KMS-11 (cell line): Measurements from ENCODE around the gene PCYT2.
A peak's percentile ranks its signal among the peaks of the same experiment; 100 is the strongest.

Source experiments
- H2AFZ ChIP-seq: fragments of 200-600 bp; sonication (generic); 2 replicates; pipeline ENCODE4 v1.6.1; 2016; ENCODE audit warnings: antibody characterized with exemption, mixed run types, low read depth
- H3K27ac ChIP-seq: fragments of 200-600 bp; sonication (generic); 2 replicates; pipeline ENCODE4 v1.6.1; 2016; ENCODE audit warnings: mild to moderate bottlenecking, mixed run types
- H3K27me3 ChIP-seq: fragments of 200-600 bp; sonication (generic); 2 replicates; pipeline ENCODE4 v1.6.1; 2017; ENCODE audit warnings: mild to moderate bottlenecking, low read depth, mixed run types, moderate library complexity; ENCODE audit not compliant: insufficient read depth
- H3K36me3 ChIP-seq: fragments of 200-600 bp; sonication (generic); 2 replicates; pipeline ENCODE4 v1.6.1; 2017; ENCODE audit warnings: mild to moderate bottlenecking, mixed run types; ENCODE audit not compliant: insufficient read depth
- H3K4me1 ChIP-seq: fragments of 200-600 bp; sonication (generic); 2 replicates; pipeline ENCODE4 v1.6.1; 2016; ENCODE audit warnings: mild to moderate bottlenecking, low read depth, mixed run types; ENCODE audit not compliant: poor library complexity, severe bottlenecking
- H3K4me2 ChIP-seq: fragments of 200-600 bp; sonication (generic); 2 replicates; pipeline ENCODE4 v1.7.0; 2016; ENCODE audit warnings: mild to moderate bottlenecking, mixed run types
- H3K4me3 ChIP-seq: fragments of 200-600 bp; sonication (generic); IDR thresholded peaks from 2 replicates; pipeline ENCODE4 v1.6.1; 2017; ENCODE audit warnings: low read depth, low read length, mixed read lengths; ENCODE audit not compliant: insufficient read depth
- H3K79me2 ChIP-seq: fragments of 200-600 bp; sonication (generic); 2 replicates; pipeline ENCODE4 v1.6.1; 2016; ENCODE audit warnings: low read depth, mixed run types; ENCODE audit not compliant: insufficient read depth
- H3K9ac ChIP-seq: fragments of 200-600 bp; sonication (generic); 2 replicates; pipeline ENCODE4 v1.6.1; 2016; ENCODE audit warnings: mild to moderate bottlenecking, mixed run types
- H4K20me1 ChIP-seq: fragments of 200-600 bp; sonication (generic); 2 replicates; pipeline ENCODE4 v1.6.1; 2016; ENCODE audit warnings: mild to moderate bottlenecking, mixed run types; ENCODE audit not compliant: insufficient read depth
- CTCF ChIP-seq: fragments of 200-600 bp; sonication (generic); conservative IDR thresholded peaks from 2 replicates; pipeline ENCODE4 v1.6.1; 2017; ENCODE audit warnings: low read depth, mild to moderate bottlenecking, antibody characterized with exemption, low read length, moderate library complexity, mixed read lengths

PCYT2 gene

GRCh38 chr17:81907219-81908145 is 3.7 kb downstream of the PCYT2 start:
- Histone ChIP-seq H3K4me2 (no peak overlapping the region), H2AFZ (no peak overlapping the region), H3K4me3 (no peak overlapping the region), H3K4me1 (peaks cover 17% of the 10 kb centered on the region), H3K36me3 (no peaks in the 10 kb centered on the region), H4K20me1 (no peaks in the 10 kb centered on the region), H3K27ac (no peak overlapping the region), H3K9ac (no peak overlapping the region), H3K79me2 (no peaks in the 10 kb centered on the region), H3K27me3 (no peaks in the 10 kb centered on the region)
- TF ChIP-seq CTCF: no peak

GRCh38 chr17:81906476-81907218 is 4.6 kb downstream of the PCYT2 start:
- 0 out of 2 replicates have a peak, but pooled peaks have one; percentile 18 for TF ChIP-seq CTCF
- no peaks in the 10 kb centered on the region for H4K20me1 ChIP-seq
- H3K27ac ChIP-seq: no peak overlapping the region
- H3K4me3 ChIP-seq: no peak overlapping the region
- H3K79me2 ChIP-seq: no peaks in the 10 kb centered on the region
- no peaks in the 10 kb centered on the region for H3K36me3 ChIP-seq
- H3K4me2 ChIP-seq: no peak overlapping the region
- H3K27me3 ChIP-seq: no peaks in the 10 kb centered on the region
- no peak overlapping the region for H2AFZ ChIP-seq
- no peak overlapping the region for H3K9ac ChIP-seq
- H3K4me1 ChIP-seq: peaks cover 14% of the 10 kb centered on the region

- Histone ChIP-seq H3K27me3 (no peaks in the 10 kb centered on the region), H3K4me3 (no peak overlapping the region), H3K4me2 (no peak overlapping the region), H3K9ac (no peak overlapping the region), H4K20me1 (no peaks in the 10 kb centered on the region), H3K36me3 (no peaks in the 10 kb centered on the region), H3K4me1 (peaks cover 13% of the 10 kb centered on the region), H3K79me2 (no peaks in the 10 kb centered on the region), H3K27ac (no peak overlapping the region), H2AFZ (no peak overlapping the region)
- TF ChIP-seq CTCF: no peak
Measured at GRCh38 chr17:81905993-81906392, 5.2 kb downstream of the PCYT2 start.

GRCh38 chr17:81905424-81905875 is 5.7 kb downstream of the PCYT2 start:
- no peak for TF ChIP-seq CTCF
- no peak overlapping the region for H3K4me2 ChIP-seq
- H3K4me3 ChIP-seq: no peak overlapping the region
- no peaks in the 10 kb centered on the region for H3K36me3 ChIP-seq
- no peak overlapping the region for H3K27ac ChIP-seq
- no peak overlapping the region for H2AFZ ChIP-seq
- H3K9ac ChIP-seq: no peak overlapping the region
- H3K79me2 ChIP-seq: no peaks in the 10 kb centered on the region
- no peaks in the 10 kb centered on the region for H3K27me3 ChIP-seq
- H4K20me1 ChIP-seq: no peaks in the 10 kb centered on the region
- H3K4me1 ChIP-seq: peaks cover 11% of the 10 kb centered on the region
